ENCODE measurements around the gene RGS12. TPM values are rescaled to one million over a fixed set of nuclear protein-coding genes. Genes with fewer than 3 reads are reported as not detected.

Gene RGS12
- total RNA-seq, 2 experiments from 2014 or later = 5.2 to 6.4 TPM

DNA sequence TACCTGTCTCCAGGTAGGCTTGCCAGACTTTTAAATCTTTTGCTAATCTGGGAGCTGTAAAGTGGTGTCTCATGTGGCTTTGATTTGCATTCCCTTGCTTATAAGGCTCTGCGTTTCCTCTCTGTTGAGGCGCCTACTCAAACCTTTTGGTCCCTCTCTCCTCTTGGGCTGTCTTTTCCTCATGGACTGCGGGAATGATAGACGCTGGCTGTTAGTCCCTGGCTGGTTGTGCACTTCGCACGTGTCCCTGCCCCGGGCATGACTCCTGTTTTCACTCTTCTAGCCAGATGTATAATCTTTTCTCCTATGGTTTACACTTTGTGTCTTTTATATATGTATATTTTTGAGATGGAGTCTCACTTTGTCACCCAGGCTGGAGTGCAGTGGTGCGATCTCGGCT lies 39.7 kb downstream of the RGS12 start:
- H3K79me2 ChIP-seq (ENCODE audit: insufficient read depth, low read depth, low read length) = no peaks in the 10 kb centered on the region
- POLR2A ChIA-PET = no interaction called here
- H3K9me2 ChIP-seq (ENCODE audit: insufficient read depth, low read length) = no peaks in the 10 kb centered on the region
- H3K4me1 ChIP-seq (ENCODE audit: insufficient read depth, low read length, poor library complexity, severe bottlenecking) = no peaks in the 10 kb centered on the region
- no peak overlapping the region for H2AFZ ChIP-seq (ENCODE audit: low read length)
- TF ChIP-seq, protein P1, sequence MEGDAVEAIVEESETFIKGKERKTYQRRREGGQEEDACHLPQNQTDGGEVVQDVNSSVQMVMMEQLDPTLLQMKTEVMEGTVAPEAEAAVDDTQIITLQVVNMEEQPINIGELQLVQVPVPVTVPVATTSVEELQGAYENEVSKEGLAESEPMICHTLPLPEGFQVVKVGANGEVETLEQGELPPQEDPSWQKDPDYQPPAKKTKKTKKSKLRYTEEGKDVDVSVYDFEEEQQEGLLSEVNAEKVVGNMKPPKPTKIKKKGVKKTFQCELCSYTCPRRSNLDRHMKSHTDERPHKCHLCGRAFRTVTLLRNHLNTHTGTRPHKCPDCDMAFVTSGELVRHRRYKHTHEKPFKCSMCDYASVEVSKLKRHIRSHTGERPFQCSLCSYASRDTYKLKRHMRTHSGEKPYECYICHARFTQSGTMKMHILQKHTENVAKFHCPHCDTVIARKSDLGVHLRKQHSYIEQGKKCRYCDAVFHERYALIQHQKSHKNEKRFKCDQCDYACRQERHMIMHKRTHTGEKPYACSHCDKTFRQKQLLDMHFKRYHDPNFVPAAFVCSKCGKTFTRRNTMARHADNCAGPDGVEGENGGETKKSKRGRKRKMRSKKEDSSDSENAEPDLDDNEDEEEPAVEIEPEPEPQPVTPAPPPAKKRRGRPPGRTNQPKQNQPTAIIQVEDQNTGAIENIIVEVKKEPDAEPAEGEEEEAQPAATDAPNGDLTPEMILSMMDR (conservative IDR thresholded peaks at IDR 0.05; ENCODE audit: low read length) = no peak
- TF ChIP-seq EZH2phosphoT487 (IDR thresholded peaks at IDR 0.05; ENCODE audit: borderline replicate concordance, low read depth, low read length) = no peak
- H4K20me1 ChIP-seq (ENCODE audit: insufficient read depth, low read length) = no peaks in the 10 kb centered on the region
- no peak overlapping the region for H3K27ac ChIP-seq (ENCODE audit: low read depth, low read length, poor library complexity, severe bottlenecking)
- H3K9me3 ChIP-seq (ENCODE audit: low read length) = no peaks in the 10 kb centered on the region
- no peak for DNase-seq (ENCODE audit: low spot score)
- no peak overlapping the region for H3K4me2 ChIP-seq (ENCODE audit: low read length)
- no peak overlapping the region for H3K4me3 ChIP-seq (ENCODE audit: low read depth, low read length, poor library complexity, severe bottlenecking)
- no TSS peak for BruUV-seq (replicated peaks)
- CTCF ChIA-PET (ENCODE audit: unreplicated experiment) = no interaction called here
- H3K36me3 ChIP-seq (ENCODE audit: insufficient read depth, low read length) = no peaks in the 10 kb centered on the region
- intact Hi-C loops (cut with micrococcal nuclease; ENCODE audit: unreplicated experiment) = loop anchor here (5.0 kb wide), 1 partner anchor 70 kb away; no protein-coding TSS in a partner anchor

GRCh38 chr4:3334316-3334715 lies 41.5 kb downstream of the RGS12 start:
- ChIA-PET CTCF (ENCODE audit: unreplicated experiment) (no interaction called here), POLR2A (interaction anchor here (0.6 kb wide), 1 partner anchor 122 kb away, joined by 5 read pairs; no protein-coding TSS in a partner anchor)
- no peaks in the 10 kb centered on the region for H3K9me2 ChIP-seq (ENCODE audit: insufficient read depth, low read length)
- no peak overlapping the region for H3K4me3 ChIP-seq (ENCODE audit: low read depth, low read length, poor library complexity, severe bottlenecking)
- no peak overlapping the region for H3K27ac ChIP-seq (ENCODE audit: low read depth, low read length, poor library complexity, severe bottlenecking)
- no peaks in the 10 kb centered on the region for H3K4me1 ChIP-seq (ENCODE audit: insufficient read depth, low read length, poor library complexity, severe bottlenecking)
- BruUV-seq (replicated peaks) = no TSS peak
- no peak for DNase-seq (ENCODE audit: low spot score)
- no peak for TF ChIP-seq EZH2phosphoT487 (IDR thresholded peaks at IDR 0.05; ENCODE audit: borderline replicate concordance, low read depth, low read length)
- TF ChIP-seq, protein P1 (conservative IDR thresholded peaks at IDR 0.05; ENCODE audit: low read length) = no peak
- H3K4me2 ChIP-seq (ENCODE audit: low read length) = no peak overlapping the region
- no peaks in the 10 kb centered on the region for H3K36me3 ChIP-seq (ENCODE audit: insufficient read depth, low read length)
- H4K20me1 ChIP-seq (ENCODE audit: insufficient read depth, low read length) = no peaks in the 10 kb centered on the region
- no peaks in the 10 kb centered on the region for H3K79me2 ChIP-seq (ENCODE audit: insufficient read depth, low read depth, low read length)
- H3K9me3 ChIP-seq (ENCODE audit: low read length) = no peaks in the 10 kb centered on the region
- no peak overlapping the region for H2AFZ ChIP-seq (ENCODE audit: low read length)
- intact Hi-C loops (cut with micrococcal nuclease; ENCODE audit: unreplicated experiment) = loop anchor here (5.0 kb wide), 1 partner anchor 72 kb away; no protein-coding TSS in a partner anchor

DNA sequence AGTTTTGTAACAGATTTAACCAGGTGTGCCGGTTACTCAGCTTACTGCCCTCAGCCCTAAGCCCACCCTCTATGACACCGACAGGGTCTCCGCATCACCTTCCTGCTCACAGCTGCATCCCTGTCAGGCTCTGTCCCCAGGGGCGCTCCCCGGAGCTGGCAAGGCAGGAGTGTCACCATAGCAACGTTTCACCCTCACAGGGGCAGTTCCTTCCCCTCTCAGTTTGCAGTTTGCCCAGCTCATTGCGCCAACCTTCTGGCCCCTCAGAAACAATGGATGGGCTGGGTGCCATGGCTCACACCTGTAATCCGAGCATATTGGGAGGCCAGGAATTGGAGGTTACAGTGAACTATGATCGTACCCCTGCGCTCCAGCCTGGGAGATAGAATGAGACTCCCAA lies 42.6 kb downstream of the RGS12 start:
- Histone ChIP-seq H3K9me3 (ENCODE audit: low read length) (no peaks in the 10 kb centered on the region), H3K79me2 (ENCODE audit: insufficient read depth, low read depth, low read length) (no peaks in the 10 kb centered on the region), H3K27ac (ENCODE audit: low read depth, low read length, poor library complexity, severe bottlenecking) (no peak overlapping the region), H3K4me2 (ENCODE audit: low read length) (no peak overlapping the region), H2AFZ (ENCODE audit: low read length) (no peak overlapping the region), H3K9me2 (ENCODE audit: insufficient read depth, low read length) (no peaks in the 10 kb centered on the region), H3K4me3 (ENCODE audit: low read depth, low read length, poor library complexity, severe bottlenecking) (no peak overlapping the region), H4K20me1 (ENCODE audit: insufficient read depth, low read length) (no peaks in the 10 kb centered on the region), H3K4me1 (ENCODE audit: insufficient read depth, low read length, poor library complexity, severe bottlenecking) (no peaks in the 10 kb centered on the region), H3K36me3 (ENCODE audit: insufficient read depth, low read length) (no peaks in the 10 kb centered on the region)
- no TSS peak for BruUV-seq (replicated peaks)
- intact Hi-C loops (cut with micrococcal nuclease; ENCODE audit: unreplicated experiment) = no loop called here
- ChIA-PET CTCF (ENCODE audit: unreplicated experiment) (no interaction called here), POLR2A (no interaction called here)
- DNase-seq (ENCODE audit: low spot score) = no peak
- TF ChIP-seq EZH2phosphoT487 (IDR thresholded peaks at IDR 0.05; ENCODE audit: borderline replicate concordance, low read depth, low read length) = no peak
- TF ChIP-seq, protein P1 (conservative IDR thresholded peaks at IDR 0.05; ENCODE audit: low read length) = no peak
